GM19324 (cell line): ENCODE measurements around the gene PDZRN3.
"Not testable (repeated sequence)": the region's sequence is repeated elsewhere in the genome, so short reads cannot be mapped to it uniquely, and the experiment has no call there.

Source experiments
- ATAC-seq: cut with Tn5 transposase; IDR thresholded peaks from one replicate; pipeline ENCODE4 v1.9.1; 2021; ENCODE audit warnings: mild to moderate bottlenecking, moderate library complexity; ENCODE audit not compliant: unreplicated experiment, low FRiP score

Gene PDZRN3

GRCh38 chr3:73471986-73472787 lies 152.6 kb downstream of the PDZRN3 start:
- no peak for ATAC-seq

GRCh38 chr3:73470860-73471259 lies 153.9 kb downstream of the PDZRN3 start:
- ATAC-seq: no peak

GRCh38 chr3:73469331-73469730 lies 155.4 kb downstream of the PDZRN3 start:
- ATAC-seq: no peak

- ATAC-seq: no peak
Measured at GRCh38 chr3:73467211-73467610, 157.5 kb downstream of the PDZRN3 start.

- no peak for ATAC-seq
Measured at GRCh38 chr3:73465926-73466325, 158.8 kb downstream of the PDZRN3 start.

- not testable (repeated sequence) for ATAC-seq
Measured at GRCh38 chr3:73464126-73464525, 160.6 kb downstream of the PDZRN3 start.

- no peak for ATAC-seq
Measured at GRCh38 chr3:73461547-73461946, 163.2 kb downstream of the PDZRN3 start.

GRCh38 chr3:73459711-73460110 lies 165.0 kb downstream of the PDZRN3 start:
- ATAC-seq: no peak

- no peak for ATAC-seq
Measured at GRCh38 chr3:73453666-73454065, 171.1 kb downstream of the PDZRN3 start.

GRCh38 chr3:73452729-73453128 lies 172.0 kb downstream of the PDZRN3 start:
- no peak for ATAC-seq

GRCh38 chr3:73451301-73451944 lies 173.3 kb downstream of the PDZRN3 start:
- ATAC-seq: peak; percentile 44

GRCh38 chr3:73449774-73450173 lies 175.0 kb downstream of the PDZRN3 start:
- no peak for ATAC-seq

GRCh38 chr3:73448761-73449301 lies 175.9 kb downstream of the PDZRN3 start:
- ATAC-seq: peak; percentile 94

- no peak for ATAC-seq
Measured at GRCh38 chr3:73448041-73448440, 176.7 kb downstream of the PDZRN3 start.

- ATAC-seq: no peak
Measured at GRCh38 chr3:73447111-73447510, 177.6 kb downstream of the PDZRN3 start.

- ATAC-seq: no peak
Measured at GRCh38 chr3:73446467-73447110, 178.2 kb downstream of the PDZRN3 start.

GRCh38 chr3:73442886-73443285 lies 181.9 kb downstream of the PDZRN3 start:
- ATAC-seq: no peak

GRCh38 chr3:73442152-73442551 lies 182.6 kb downstream of the PDZRN3 start:
- ATAC-seq: no peak

GRCh38 chr3:73437828-73438227 lies 186.9 kb downstream of the PDZRN3 start:
- ATAC-seq: no peak

- no peak for ATAC-seq
Measured at GRCh38 chr3:73435055-73435454, 189.7 kb downstream of the PDZRN3 start.

- ATAC-seq: no peak
Measured at GRCh38 chr3:73433687-73434086, 191.1 kb downstream of the PDZRN3 start.
